ENCODE measurements around the gene FREY1. TPM values are rescaled to one million over a fixed set of nuclear protein-coding genes. Genes with fewer than 3 reads are reported as not detected.
"Not testable (repeated sequence)": the region's sequence is repeated elsewhere in the genome, so short reads cannot be mapped to it uniquely, and the experiment has no call there.

The FREY1 gene
- total and polyA plus RNA-seq, 5 donors from 2014 or later, result 1.8 TPM; not detected in 4

DNA sequence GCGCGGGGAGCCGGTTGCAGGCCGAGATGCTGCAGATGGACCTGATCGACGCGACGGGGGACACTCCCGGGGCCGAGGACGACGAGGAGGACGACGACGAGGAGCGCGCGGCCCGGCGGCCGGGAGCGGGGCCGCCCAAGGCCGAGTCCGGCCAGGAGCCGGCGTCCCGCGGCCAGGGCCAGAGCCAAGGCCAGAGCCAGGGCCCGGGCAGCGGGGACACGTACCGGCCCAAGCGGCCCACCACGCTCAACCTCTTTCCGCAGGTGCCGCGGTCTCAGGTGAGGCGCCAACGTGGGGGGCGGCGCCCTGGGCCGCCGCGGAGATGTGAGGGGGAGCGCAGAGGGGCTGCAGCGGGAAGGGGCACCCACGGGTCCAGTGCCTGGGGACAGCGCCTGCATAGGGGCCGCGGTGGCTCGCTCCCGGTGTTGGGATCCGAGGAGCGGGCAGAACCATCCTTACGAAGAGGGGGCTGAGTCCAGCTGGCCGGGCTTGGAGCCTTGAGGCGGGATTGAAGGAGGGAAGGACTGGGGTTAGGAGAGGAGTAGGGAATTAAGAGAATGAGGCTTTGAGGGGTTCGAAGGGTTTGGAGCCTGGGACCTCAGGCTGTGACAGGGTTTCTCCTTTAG is 6.8 kb downstream of the FREY1 start:
- not testable (repeated sequence) for H3K9me3 Mint-ChIP-seq; H3K36me3 Mint-ChIP-seq; H3K27ac ChIP-seq (ENCODE audit: insufficient read depth, low read length, poor library complexity, severe bottlenecking); DNase-seq; H3K9me3 ChIP-seq (ENCODE audit: control insufficient read depth in 2 of 2, low read length in 2 of 2); H3K4me3 ChIP-seq (ENCODE audit: low read depth, low read length); H3K27ac Mint-ChIP-seq; H3K36me3 ChIP-seq (ENCODE audit: control insufficient read depth, insufficient read depth, low read length); ATAC-seq (ENCODE audit: low read depth in 2 of 2)
- Histone ChIP-seq H3K27me3 (ENCODE audit: control insufficient read depth, insufficient read depth, low read length) (peaks cover 15% of the 10 kb centered on the region), H3K4me1 (ENCODE audit: control insufficient read depth, insufficient read depth, low read length, poor library complexity, severe bottlenecking) (peaks cover 16% of the 10 kb centered on the region)
- Mint-ChIP-seq H3K4me3 (peak overlapping the region in 2 of 4 donors; percentile 50 to 65), H3K27me3 (peaks cover 58% of the 10 kb centered on the region), H3K4me1 (peaks cover 0 to 14% (median 1%) of the 10 kb centered on the region in 4 donors)

DNA sequence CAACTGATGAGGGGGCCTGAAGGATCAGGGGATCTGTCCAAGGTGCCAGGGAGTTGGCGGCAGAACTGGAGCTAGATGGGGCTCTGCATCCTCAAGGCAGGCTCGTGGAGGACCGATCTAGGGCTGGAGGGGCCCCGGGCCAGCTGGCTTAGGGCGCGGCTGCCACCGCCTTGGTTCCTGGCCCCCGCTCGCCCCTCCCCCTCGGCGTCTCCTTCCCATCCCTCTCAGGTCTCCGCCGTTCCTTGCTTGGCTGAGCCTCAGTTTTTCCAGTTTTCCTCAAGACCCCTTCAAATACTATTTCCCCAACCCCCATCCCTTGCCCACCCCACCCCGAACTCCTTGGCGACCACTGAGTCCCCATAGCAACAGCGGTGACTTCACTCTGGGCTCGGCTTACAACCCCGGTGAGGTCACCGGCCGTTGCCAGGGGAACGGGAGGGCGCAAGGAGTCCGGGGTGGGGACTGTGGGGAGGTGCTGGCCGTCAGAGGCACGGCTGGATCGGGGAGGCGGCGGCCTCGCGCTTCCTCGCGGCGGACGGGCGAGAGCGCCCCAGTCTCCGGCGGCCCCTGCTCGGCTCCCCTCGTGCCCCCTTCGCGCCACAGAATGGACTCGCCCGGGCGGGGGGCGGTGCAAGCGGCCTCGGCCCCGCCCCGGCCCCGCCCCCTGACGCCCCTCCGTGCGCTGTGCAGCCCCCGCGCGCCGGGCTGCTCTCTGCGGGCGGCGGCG is 7.5 kb downstream of the FREY1 start:
- DNase-seq, result peak; percentile 37 to 62 (median 49)
- no peaks in the 10 kb centered on the region for H3K36me3 Mint-ChIP-seq
- H3K9me3 ChIP-seq (ENCODE audit: control insufficient read depth in 2 of 2, low read length in 2 of 2), result no peaks in the 10 kb centered on the region
- peak overlapping the region in 3 of 4 donors; percentile 62 to 77 (median 70) for H3K4me3 Mint-ChIP-seq
- H3K27me3 ChIP-seq (ENCODE audit: control insufficient read depth, insufficient read depth, low read length), result peaks cover 15% of the 10 kb centered on the region
- peak; percentile 44 to 55 for ATAC-seq (ENCODE audit: low read depth in 2 of 2)
- peaks cover 16% of the 10 kb centered on the region for H3K4me1 ChIP-seq (ENCODE audit: control insufficient read depth, insufficient read depth, low read length, poor library complexity, severe bottlenecking)
- peaks cover 65% of the 10 kb centered on the region for H3K27me3 Mint-ChIP-seq
- H3K9me3 Mint-ChIP-seq, result peaks cover 0 to 5% (median 0%) of the 10 kb centered on the region in 7 donors
- peaks cover 0 to 17% (median 1%) of the 10 kb centered on the region in 4 donors for H3K4me1 Mint-ChIP-seq
- H3K36me3 ChIP-seq (ENCODE audit: control insufficient read depth, insufficient read depth, low read length), result no peaks in the 10 kb centered on the region
- no peak overlapping the region for H3K4me3 ChIP-seq (ENCODE audit: low read depth, low read length)
- H3K27ac ChIP-seq (ENCODE audit: insufficient read depth, low read length, poor library complexity, severe bottlenecking), result no peak overlapping the region
- no peak overlapping the region for H3K27ac Mint-ChIP-seq

DNA sequence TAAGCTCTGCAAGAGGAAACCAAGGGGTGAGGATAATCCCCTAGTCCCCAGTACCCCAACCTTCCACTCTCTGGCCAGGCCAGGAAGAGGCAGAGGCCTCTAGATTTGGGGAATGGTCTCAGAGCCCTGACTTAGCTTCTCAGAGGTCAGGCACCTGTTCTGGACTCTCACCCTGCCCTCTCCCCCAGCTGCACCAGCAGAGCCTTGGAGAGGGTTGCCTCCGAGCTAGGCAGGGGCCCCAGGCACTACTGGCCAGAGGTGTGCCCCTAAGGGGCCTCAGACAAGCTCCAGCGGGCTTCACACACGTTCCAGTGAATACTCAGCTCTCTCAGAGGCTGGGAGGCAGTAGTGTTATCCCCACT is 8.0 kb downstream of the FREY1 start:
- peaks cover 0 to 17% (median 1%) of the 10 kb centered on the region in 4 donors for H3K4me1 Mint-ChIP-seq
- H3K9me3 ChIP-seq (ENCODE audit: control insufficient read depth in 2 of 2, low read length in 2 of 2), result no peaks in the 10 kb centered on the region
- H3K4me3 ChIP-seq (ENCODE audit: low read depth, low read length), result no peak overlapping the region
- peaks cover 15% of the 10 kb centered on the region for H3K27me3 ChIP-seq (ENCODE audit: control insufficient read depth, insufficient read depth, low read length)
- ATAC-seq (ENCODE audit: low read depth in 2 of 2) (no peak), DNase-seq (no peak)
- peaks cover 64% of the 10 kb centered on the region for H3K27me3 Mint-ChIP-seq
- no peaks in the 10 kb centered on the region for H3K36me3 Mint-ChIP-seq
- H3K36me3 ChIP-seq (ENCODE audit: control insufficient read depth, insufficient read depth, low read length), result no peaks in the 10 kb centered on the region
- no peak overlapping the region for H3K27ac Mint-ChIP-seq
- H3K9me3 Mint-ChIP-seq, result peaks cover 0 to 5% (median 0%) of the 10 kb centered on the region in 7 donors
- H3K27ac ChIP-seq (ENCODE audit: insufficient read depth, low read length, poor library complexity, severe bottlenecking), result no peak overlapping the region
- peaks cover 16% of the 10 kb centered on the region for H3K4me1 ChIP-seq (ENCODE audit: control insufficient read depth, insufficient read depth, low read length, poor library complexity, severe bottlenecking)
- peak overlapping the region; percentile 51 to 77 (median 66) for H3K4me3 Mint-ChIP-seq

DNA sequence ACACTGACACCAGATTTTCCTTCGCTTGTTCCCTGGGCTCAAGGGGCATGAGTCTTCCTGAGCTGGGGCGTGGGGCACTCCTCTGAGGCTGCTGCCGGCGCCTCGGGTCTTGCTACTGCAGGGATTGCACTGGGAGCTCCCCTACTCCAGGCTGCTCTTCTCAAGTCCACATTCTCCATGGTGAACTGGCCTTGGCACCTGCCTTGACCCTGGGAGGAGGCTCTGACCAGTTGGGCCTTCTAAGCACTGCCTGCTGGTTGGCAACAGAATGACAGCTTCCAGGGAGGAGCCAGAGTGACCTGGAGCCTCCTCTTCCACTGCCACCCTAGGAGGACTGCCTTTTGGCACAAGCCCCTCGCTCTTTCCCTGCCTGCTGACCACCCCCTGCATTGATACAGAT is 9.5 kb downstream of the FREY1 start:
- peaks cover 15% of the 10 kb centered on the region for H3K27me3 ChIP-seq (ENCODE audit: control insufficient read depth, insufficient read depth, low read length)
- Mint-ChIP-seq H3K36me3 (no peaks in the 10 kb centered on the region), H3K4me3 (no peak overlapping the region), H3K9me3 (peaks cover 0 to 5% (median 0%) of the 10 kb centered on the region in 7 donors), H3K4me1 (peaks cover 0 to 17% (median 1%) of the 10 kb centered on the region in 4 donors), H3K27ac (peak overlapping the region in 1 of 3 donors; percentile 63), H3K27me3 (peaks cover 69% of the 10 kb centered on the region)
- no peaks in the 10 kb centered on the region for H3K9me3 ChIP-seq (ENCODE audit: control insufficient read depth in 2 of 2, low read length in 2 of 2)
- no peak overlapping the region for H3K4me3 ChIP-seq (ENCODE audit: low read depth, low read length)
- no peak for ATAC-seq (ENCODE audit: low read depth in 2 of 2)
- no peak for DNase-seq
- H3K4me1 ChIP-seq (ENCODE audit: control insufficient read depth, insufficient read depth, low read length, poor library complexity, severe bottlenecking), result peaks cover 16% of the 10 kb centered on the region
- H3K36me3 ChIP-seq (ENCODE audit: control insufficient read depth, insufficient read depth, low read length), result no peaks in the 10 kb centered on the region
- H3K27ac ChIP-seq (ENCODE audit: insufficient read depth, low read length, poor library complexity, severe bottlenecking), result no peak overlapping the region

DNA sequence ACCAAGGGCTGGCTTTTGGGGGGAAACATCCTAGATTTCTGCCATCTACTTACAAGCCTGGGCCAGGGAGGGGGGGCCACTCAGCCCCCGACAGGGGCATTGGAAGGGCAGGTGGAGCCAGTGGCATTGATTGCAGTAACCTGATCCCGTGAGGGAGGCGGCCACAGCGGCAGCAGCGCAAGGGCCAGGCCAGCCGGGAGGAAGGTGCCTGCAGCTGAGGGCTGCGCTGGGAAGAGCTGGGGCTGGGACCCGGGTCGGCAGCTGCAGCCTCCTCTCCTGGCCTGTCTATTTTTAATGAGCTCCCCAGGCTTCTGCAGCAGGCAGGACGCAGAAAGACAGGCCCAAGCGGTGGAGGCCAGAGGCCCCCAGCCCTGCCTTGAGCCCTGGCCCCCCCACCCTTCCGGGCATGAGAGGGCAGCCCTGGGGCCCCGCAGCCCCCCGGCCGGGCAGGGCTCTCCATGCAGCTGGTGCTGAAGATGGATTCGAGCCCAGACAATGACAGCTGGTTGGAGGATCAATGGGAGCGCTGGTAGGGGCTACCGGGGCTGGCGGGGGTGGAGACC is 10.6 kb downstream of the FREY1 start:
- Mint-ChIP-seq H3K4me3 (no peak overlapping the region), H3K4me1 (peaks cover 0 to 17% (median 1%) of the 10 kb centered on the region in 4 donors), H3K27ac (no peak overlapping the region), H3K36me3 (no peaks in the 10 kb centered on the region), H3K27me3 (peaks cover 67% of the 10 kb centered on the region), H3K9me3 (peaks cover 0 to 5% (median 0%) of the 10 kb centered on the region in 7 donors)
- Histone ChIP-seq H3K27me3 (ENCODE audit: control insufficient read depth, insufficient read depth, low read length) (peaks cover 15% of the 10 kb centered on the region), H3K4me1 (ENCODE audit: control insufficient read depth, insufficient read depth, low read length, poor library complexity, severe bottlenecking) (peaks cover 16% of the 10 kb centered on the region), H3K36me3 (ENCODE audit: control insufficient read depth, insufficient read depth, low read length) (no peaks in the 10 kb centered on the region), H3K4me3 (ENCODE audit: low read depth, low read length) (no peak overlapping the region), H3K27ac (ENCODE audit: insufficient read depth, low read length, poor library complexity, severe bottlenecking) (no peak overlapping the region), H3K9me3 (ENCODE audit: control insufficient read depth in 2 of 2, low read length in 2 of 2) (no peaks in the 10 kb centered on the region)
- no peak for DNase-seq
- no peak for ATAC-seq (ENCODE audit: low read depth in 2 of 2)

DNA sequence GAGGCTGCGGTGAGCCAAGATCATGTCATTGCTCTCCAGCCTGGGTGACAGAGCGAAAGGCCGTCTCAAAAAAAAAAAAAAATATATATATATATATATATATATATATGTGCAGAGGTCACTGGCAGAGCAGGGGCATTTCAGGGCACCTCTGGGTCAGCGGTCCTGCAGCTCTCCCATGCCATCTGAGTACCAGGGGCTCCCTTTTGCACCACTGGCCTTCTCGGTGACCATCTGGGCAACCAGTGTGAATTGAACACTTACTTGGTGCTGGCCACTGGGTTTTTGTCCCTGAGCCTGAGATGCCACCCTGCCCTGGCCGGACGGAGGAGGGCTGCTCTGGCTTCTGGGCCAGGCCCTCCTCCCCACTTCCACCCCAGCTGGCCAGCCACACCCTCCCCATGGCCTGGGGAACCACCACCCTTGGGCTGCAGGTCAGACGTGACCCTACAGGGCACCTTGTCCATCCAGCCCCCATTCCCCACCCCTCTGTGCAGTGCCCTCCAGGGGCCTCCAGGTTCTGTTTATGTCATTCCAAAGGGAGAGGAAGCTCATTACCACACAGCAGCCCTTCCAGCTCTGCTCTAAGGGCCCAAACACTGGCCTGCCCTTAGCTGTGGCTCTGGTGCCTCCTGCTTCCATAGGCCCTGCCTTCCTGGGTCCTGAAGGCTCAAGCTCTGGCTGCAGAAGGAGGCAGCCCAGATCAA is 11.4 kb downstream of the FREY1 start:
- H3K9me3 ChIP-seq (ENCODE audit: control insufficient read depth in 2 of 2, low read length in 2 of 2), result no peaks in the 10 kb centered on the region
- H3K27me3 ChIP-seq (ENCODE audit: control insufficient read depth, insufficient read depth, low read length), result peaks cover 15% of the 10 kb centered on the region
- peaks cover 60% of the 10 kb centered on the region for H3K27me3 Mint-ChIP-seq
- no peak for DNase-seq
- H3K36me3 ChIP-seq (ENCODE audit: control insufficient read depth, insufficient read depth, low read length), result no peaks in the 10 kb centered on the region
- peaks cover 0 to 15% (median 1%) of the 10 kb centered on the region in 4 donors for H3K4me1 Mint-ChIP-seq
- no peak overlapping the region for H3K27ac Mint-ChIP-seq
- H3K4me3 Mint-ChIP-seq, result no peak overlapping the region
- no peak for ATAC-seq (ENCODE audit: low read depth in 2 of 2)
- H3K27ac ChIP-seq (ENCODE audit: insufficient read depth, low read length, poor library complexity, severe bottlenecking), result no peak overlapping the region
- peaks cover 0 to 3% (median 0%) of the 10 kb centered on the region in 7 donors for H3K9me3 Mint-ChIP-seq
- H3K4me3 ChIP-seq (ENCODE audit: low read depth, low read length), result no peak overlapping the region
- H3K36me3 Mint-ChIP-seq, result peaks cover 2% of the 10 kb centered on the region
- H3K4me1 ChIP-seq (ENCODE audit: control insufficient read depth, insufficient read depth, low read length, poor library complexity, severe bottlenecking), result peaks cover 16% of the 10 kb centered on the region

DNA sequence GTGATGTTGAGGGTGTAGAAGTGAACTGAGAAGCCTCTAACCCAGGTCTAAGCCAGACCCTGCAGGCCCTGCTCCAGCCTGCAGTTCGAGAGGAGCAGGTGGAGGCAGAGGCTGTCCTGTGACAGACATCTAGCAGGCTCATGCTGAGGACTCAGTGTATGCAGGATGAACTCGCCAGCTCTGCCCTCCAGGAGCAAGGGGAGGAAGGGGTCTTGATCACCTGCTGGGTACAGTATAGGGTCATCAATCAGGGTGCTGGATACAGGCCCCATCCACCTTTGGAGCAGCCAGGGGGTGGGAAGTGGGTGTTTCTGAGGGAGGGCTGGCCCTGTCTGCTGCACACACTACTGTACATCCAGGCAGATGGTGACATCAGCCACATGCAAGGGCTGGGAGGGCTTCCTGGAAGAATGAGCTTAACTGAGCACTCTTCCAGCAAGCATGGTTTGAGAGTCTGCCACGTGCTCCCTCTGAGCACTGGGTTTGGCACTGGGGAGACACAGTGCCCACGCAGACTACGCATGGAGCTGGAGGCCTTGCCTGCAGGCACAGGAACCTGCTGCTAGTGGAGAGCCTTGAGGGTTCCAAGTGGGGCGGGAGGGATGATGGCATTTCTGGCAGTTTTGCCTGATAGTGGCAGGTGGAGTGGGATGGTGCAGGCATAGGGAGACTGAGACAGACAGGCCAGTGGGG is 12.4 kb downstream of the FREY1 start:
- no peak overlapping the region for H3K4me3 Mint-ChIP-seq
- ATAC-seq (ENCODE audit: low read depth in 2 of 2) (no peak), DNase-seq (no peak)
- Histone ChIP-seq H3K36me3 (ENCODE audit: control insufficient read depth, insufficient read depth, low read length) (no peaks in the 10 kb centered on the region), H3K9me3 (ENCODE audit: control insufficient read depth in 2 of 2, low read length in 2 of 2) (no peaks in the 10 kb centered on the region), H3K27me3 (ENCODE audit: control insufficient read depth, insufficient read depth, low read length) (peaks cover 15% of the 10 kb centered on the region), H3K27ac (ENCODE audit: insufficient read depth, low read length, poor library complexity, severe bottlenecking) (no peak overlapping the region), H3K4me3 (ENCODE audit: low read depth, low read length) (no peak overlapping the region), H3K4me1 (ENCODE audit: control insufficient read depth, insufficient read depth, low read length, poor library complexity, severe bottlenecking) (peaks cover 10% of the 10 kb centered on the region)
- H3K4me1 Mint-ChIP-seq, result peaks cover 0 to 13% (median 1%) of the 10 kb centered on the region in 4 donors
- peak overlapping the region in 1 of 3 donors; percentile 50 for H3K27ac Mint-ChIP-seq
- peaks cover 60% of the 10 kb centered on the region for H3K27me3 Mint-ChIP-seq
- peaks cover 6% of the 10 kb centered on the region for H3K36me3 Mint-ChIP-seq
- H3K9me3 Mint-ChIP-seq, result peaks cover 0 to 3% (median 0%) of the 10 kb centered on the region in 7 donors
